ENCODE results near the gene THG1L.

- TF ChIP-seq POLR2A (IDR thresholded peaks at IDR 0.05; ENCODE audit: low read length) (no peak), GATA1 (IDR thresholded peaks at IDR 0.05; ENCODE audit: low read depth, low read length) (no peak)
Observed at GRCh38 chr5:157710882-157711281, 20.3 kb upstream of the THG1L start.
